ENCODE results near the gene ZBTB32.

Gene ZBTB32

GRCh38 chr19:35695895-35696422 lies 8.4 kb upstream of the ZBTB32 start:
- no peak for DNase-seq (ENCODE audit: low read depth in 2 of 2)

- no peak for DNase-seq (ENCODE audit: low read depth in 2 of 2)
Observed at GRCh38 chr19:35696835-35697234, 7.5 kb upstream of the ZBTB32 start.

GRCh38 chr19:35702223-35703012 lies 1.9 kb upstream of the ZBTB32 start:
- peak; percentile 91 for DNase-seq (ENCODE audit: low read depth in 2 of 2)

- no peak for DNase-seq (ENCODE audit: low read depth in 2 of 2)
Observed at GRCh38 chr19:35703343-35703742, 1.0 kb upstream of the ZBTB32 start.

- DNase-seq (ENCODE audit: low read depth in 2 of 2) = no peak
Observed at GRCh38 chr19:35708391-35708790, 4.0 kb downstream of the ZBTB32 start.

GRCh38 chr19:35710784-35711723 lies 6.7 kb downstream of the ZBTB32 start:
- no peak for DNase-seq (ENCODE audit: low read depth in 2 of 2)

GRCh38 chr19:35712567-35713505 lies 8.5 kb downstream of the ZBTB32 start:
- no peak for DNase-seq (ENCODE audit: low read depth in 2 of 2)

GRCh38 chr19:35713506-35713850 lies 9.1 kb downstream of the ZBTB32 start:
- no peak for DNase-seq (ENCODE audit: low read depth in 2 of 2)

GRCh38 chr19:35713904-35714495 lies 9.6 kb downstream of the ZBTB32 start:
- no peak for DNase-seq (ENCODE audit: low read depth in 2 of 2)

GRCh38 chr19:35714601-35715354 lies 10.4 kb downstream of the ZBTB32 start:
- no peak for DNase-seq (ENCODE audit: low read depth in 2 of 2)

- no peak for DNase-seq (ENCODE audit: low read depth in 2 of 2)
Observed at GRCh38 chr19:35715355-35715809, 11.0 kb downstream of the ZBTB32 start.

GRCh38 chr19:35715981-35716800 lies 11.8 kb downstream of the ZBTB32 start:
- DNase-seq (ENCODE audit: low read depth in 2 of 2) = no peak

GRCh38 chr19:35716801-35717664 lies 12.7 kb downstream of the ZBTB32 start:
- DNase-seq (ENCODE audit: low read depth in 2 of 2) = peak in 1 of 2 experiments; percentile 36

- peak; percentile 91 for DNase-seq (ENCODE audit: low read depth in 2 of 2)
Observed at GRCh38 chr19:35717665-35718344, 13.4 kb downstream of the ZBTB32 start, which contains the start of gene KMT2B. Gene KMT2B, plus strand, starts transcription at chr19:35718003. Its CDS starts 16 bp downstream, at chr19:35718019.

GRCh38 chr19:35718345-35719041 lies 14.1 kb downstream of the ZBTB32 start:
- DNase-seq (ENCODE audit: low read depth in 2 of 2) = no peak

- DNase-seq (ENCODE audit: low read depth in 2 of 2) = no peak
Observed at GRCh38 chr19:35719402-35720162, 15.2 kb downstream of the ZBTB32 start.

Data from fibroblast of skin of left biceps (primary cell).